Measurements from ENCODE around the gene RALBP1.

DNA sequence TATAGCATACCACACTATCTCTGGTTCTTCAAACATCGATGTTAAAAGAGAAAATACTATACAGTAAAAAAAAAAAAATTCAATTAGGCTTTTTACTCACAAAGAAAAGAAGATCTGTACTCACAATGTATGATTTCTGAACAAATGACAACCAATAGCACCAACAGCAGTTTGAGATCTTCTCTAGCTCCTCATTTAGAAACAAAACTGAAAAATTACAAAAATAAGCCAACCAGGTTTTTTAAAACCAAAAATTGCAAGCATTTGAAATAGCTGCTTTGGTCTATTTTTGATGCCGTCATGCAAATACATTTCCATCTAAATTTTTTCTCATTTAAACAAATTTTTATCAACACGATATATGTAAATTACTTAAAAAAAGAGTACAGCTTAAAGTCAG lies 34.3 kb upstream of the RALBP1 start:
- TF ChIP-seq, protein P1, sequence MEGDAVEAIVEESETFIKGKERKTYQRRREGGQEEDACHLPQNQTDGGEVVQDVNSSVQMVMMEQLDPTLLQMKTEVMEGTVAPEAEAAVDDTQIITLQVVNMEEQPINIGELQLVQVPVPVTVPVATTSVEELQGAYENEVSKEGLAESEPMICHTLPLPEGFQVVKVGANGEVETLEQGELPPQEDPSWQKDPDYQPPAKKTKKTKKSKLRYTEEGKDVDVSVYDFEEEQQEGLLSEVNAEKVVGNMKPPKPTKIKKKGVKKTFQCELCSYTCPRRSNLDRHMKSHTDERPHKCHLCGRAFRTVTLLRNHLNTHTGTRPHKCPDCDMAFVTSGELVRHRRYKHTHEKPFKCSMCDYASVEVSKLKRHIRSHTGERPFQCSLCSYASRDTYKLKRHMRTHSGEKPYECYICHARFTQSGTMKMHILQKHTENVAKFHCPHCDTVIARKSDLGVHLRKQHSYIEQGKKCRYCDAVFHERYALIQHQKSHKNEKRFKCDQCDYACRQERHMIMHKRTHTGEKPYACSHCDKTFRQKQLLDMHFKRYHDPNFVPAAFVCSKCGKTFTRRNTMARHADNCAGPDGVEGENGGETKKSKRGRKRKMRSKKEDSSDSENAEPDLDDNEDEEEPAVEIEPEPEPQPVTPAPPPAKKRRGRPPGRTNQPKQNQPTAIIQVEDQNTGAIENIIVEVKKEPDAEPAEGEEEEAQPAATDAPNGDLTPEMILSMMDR (IDR thresholded peaks at IDR 0.05 in 2 of 3, conservative IDR thresholded peaks at IDR 0.05 in 1 of 3; ENCODE audit: insufficient read depth in 2 of 3, low read depth in 1 of 3, low read length in 3 of 3), result no peak
- TF ChIP-seq, protein P2, sequence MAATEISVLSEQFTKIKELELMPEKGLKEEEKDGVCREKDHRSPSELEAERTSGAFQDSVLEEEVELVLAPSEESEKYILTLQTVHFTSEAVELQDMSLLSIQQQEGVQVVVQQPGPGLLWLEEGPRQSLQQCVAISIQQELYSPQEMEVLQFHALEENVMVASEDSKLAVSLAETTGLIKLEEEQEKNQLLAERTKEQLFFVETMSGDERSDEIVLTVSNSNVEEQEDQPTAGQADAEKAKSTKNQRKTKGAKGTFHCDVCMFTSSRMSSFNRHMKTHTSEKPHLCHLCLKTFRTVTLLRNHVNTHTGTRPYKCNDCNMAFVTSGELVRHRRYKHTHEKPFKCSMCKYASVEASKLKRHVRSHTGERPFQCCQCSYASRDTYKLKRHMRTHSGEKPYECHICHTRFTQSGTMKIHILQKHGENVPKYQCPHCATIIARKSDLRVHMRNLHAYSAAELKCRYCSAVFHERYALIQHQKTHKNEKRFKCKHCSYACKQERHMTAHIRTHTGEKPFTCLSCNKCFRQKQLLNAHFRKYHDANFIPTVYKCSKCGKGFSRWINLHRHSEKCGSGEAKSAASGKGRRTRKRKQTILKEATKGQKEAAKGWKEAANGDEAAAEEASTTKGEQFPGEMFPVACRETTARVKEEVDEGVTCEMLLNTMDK (IDR thresholded peaks at IDR 0.05; ENCODE audit: borderline replicate concordance, insufficient read depth, low read depth, low read length, poor library complexity, severe bottlenecking), result no peak
- no peak for TF ChIP-seq MAZ (CRISPR knock-in tag; conservative IDR thresholded peaks at IDR 0.05 in 1 of 2, IDR thresholded peaks at IDR 0.05 in 1 of 2)

Measured in K562 (cell line).